GM21367 (cell line): ENCODE data around the gene SLC6A2.
"Not testable (repeated sequence)": the region's sequence is repeated elsewhere in the genome, so short reads cannot be mapped to it uniquely, and the experiment has no call there.

ENCODE experiments used
- ATAC-seq: cut with Tn5 transposase; IDR thresholded peaks from one replicate; pipeline ENCODE4 v1.9.1; 2021; ENCODE audit not compliant: unreplicated experiment

SLC6A2 gene

GRCh38 chr16:55709801-55710200 lies 54.0 kb downstream of the SLC6A2 start:
- ATAC-seq = no peak

- no peak for ATAC-seq
Observed at GRCh38 chr16:55710466-55710865, 54.7 kb downstream of the SLC6A2 start.

- ATAC-seq = peak; percentile 65
Observed at GRCh38 chr16:55711959-55712876, 56.4 kb downstream of the SLC6A2 start.

- ATAC-seq = no peak
Observed at GRCh38 chr16:55713103-55713502, 57.3 kb downstream of the SLC6A2 start.

GRCh38 chr16:55717326-55717725 lies 61.5 kb downstream of the SLC6A2 start:
- ATAC-seq = no peak

GRCh38 chr16:55725055-55725777 lies 69.4 kb downstream of the SLC6A2 start:
- no peak for ATAC-seq

- ATAC-seq = no peak
Observed at GRCh38 chr16:55728797-55729196, 73.0 kb downstream of the SLC6A2 start.

GRCh38 chr16:55730115-55730514 lies 74.3 kb downstream of the SLC6A2 start:
- ATAC-seq = no peak

GRCh38 chr16:55732496-55732895 lies 76.7 kb downstream of the SLC6A2 start:
- no peak for ATAC-seq

GRCh38 chr16:55734665-55735064 lies 78.9 kb downstream of the SLC6A2 start:
- ATAC-seq = no peak

GRCh38 chr16:55735120-55735781 lies 79.5 kb downstream of the SLC6A2 start:
- ATAC-seq = no peak

- ATAC-seq = no peak
Observed at GRCh38 chr16:55736671-55737070, 80.9 kb downstream of the SLC6A2 start.

GRCh38 chr16:55737318-55737717 lies 81.5 kb downstream of the SLC6A2 start:
- ATAC-seq = no peak

- no peak for ATAC-seq
Observed at GRCh38 chr16:55737966-55738365, 82.2 kb downstream of the SLC6A2 start.

- no peak for ATAC-seq
Observed at GRCh38 chr16:55746081-55746480, 90.3 kb downstream of the SLC6A2 start.

GRCh38 chr16:55747785-55748184 lies 92.0 kb downstream of the SLC6A2 start:
- ATAC-seq = no peak

- ATAC-seq = not testable (repeated sequence)
Observed at GRCh38 chr16:55752465-55753144, 96.8 kb downstream of the SLC6A2 start.

- ATAC-seq = not testable (repeated sequence)
Observed at GRCh38 chr16:55753145-55753631, 97.4 kb downstream of the SLC6A2 start.
